Thyroid gland (tissue), 4 donors: ENCODE data around the gene IFT25.

Experiments used
- POLR2A ChIP-seq, 2 donors: fragments of 450-650 bp; IDR thresholded peaks; one replicate each; pipeline ENCODE4 v1.6.1; 2017; ENCODE audit warnings: antibody characterized with exemption in 2 of 2, mild to moderate bottlenecking in 2 of 2, moderate library complexity in 1 of 2
- TF ChIP-seq, protein P1 (sequence below), 6 experiments: fragments of 200-600 bp in 3 of 6; fragments of 450-650 bp in 3 of 6; sonication (generic) in 3 of 6; IDR thresholded peaks; one replicate each; pipeline ENCODE4 v1.5.1; 2016 to 2019; ENCODE audit warnings: antibody characterized with exemption in 6 of 6, mild to moderate bottlenecking in 2 of 6, inconsistent platforms in 1 of 6, moderate library complexity in 1 of 6

DNA sequence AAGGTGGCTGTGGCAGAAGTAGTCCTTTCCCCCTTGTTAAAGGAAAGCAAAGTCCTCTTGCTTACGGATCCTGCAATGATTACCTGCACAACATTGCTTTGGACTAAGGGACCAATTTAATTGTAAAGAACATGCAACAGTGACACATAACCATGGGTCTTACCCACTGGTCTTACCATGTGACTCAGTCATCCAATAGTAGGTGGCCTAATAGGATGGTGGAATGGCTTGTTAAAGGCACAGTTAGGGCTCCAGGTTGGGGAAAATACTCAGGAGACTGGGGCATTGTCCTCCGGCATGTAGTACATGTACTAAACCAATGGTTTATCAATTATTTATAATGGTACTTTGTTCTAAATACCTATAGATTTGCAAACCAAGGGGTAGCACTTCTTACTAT, 53.8 kb downstream of the IFT25 start:
- TF ChIP-seq, protein P1, sequence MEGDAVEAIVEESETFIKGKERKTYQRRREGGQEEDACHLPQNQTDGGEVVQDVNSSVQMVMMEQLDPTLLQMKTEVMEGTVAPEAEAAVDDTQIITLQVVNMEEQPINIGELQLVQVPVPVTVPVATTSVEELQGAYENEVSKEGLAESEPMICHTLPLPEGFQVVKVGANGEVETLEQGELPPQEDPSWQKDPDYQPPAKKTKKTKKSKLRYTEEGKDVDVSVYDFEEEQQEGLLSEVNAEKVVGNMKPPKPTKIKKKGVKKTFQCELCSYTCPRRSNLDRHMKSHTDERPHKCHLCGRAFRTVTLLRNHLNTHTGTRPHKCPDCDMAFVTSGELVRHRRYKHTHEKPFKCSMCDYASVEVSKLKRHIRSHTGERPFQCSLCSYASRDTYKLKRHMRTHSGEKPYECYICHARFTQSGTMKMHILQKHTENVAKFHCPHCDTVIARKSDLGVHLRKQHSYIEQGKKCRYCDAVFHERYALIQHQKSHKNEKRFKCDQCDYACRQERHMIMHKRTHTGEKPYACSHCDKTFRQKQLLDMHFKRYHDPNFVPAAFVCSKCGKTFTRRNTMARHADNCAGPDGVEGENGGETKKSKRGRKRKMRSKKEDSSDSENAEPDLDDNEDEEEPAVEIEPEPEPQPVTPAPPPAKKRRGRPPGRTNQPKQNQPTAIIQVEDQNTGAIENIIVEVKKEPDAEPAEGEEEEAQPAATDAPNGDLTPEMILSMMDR (IDR thresholded peaks at IDR 0.05) = no peak
- TF ChIP-seq POLR2A (IDR thresholded peaks at IDR 0.05) = no peak
